Measurements from ENCODE around the gene SYT14.

DNA sequence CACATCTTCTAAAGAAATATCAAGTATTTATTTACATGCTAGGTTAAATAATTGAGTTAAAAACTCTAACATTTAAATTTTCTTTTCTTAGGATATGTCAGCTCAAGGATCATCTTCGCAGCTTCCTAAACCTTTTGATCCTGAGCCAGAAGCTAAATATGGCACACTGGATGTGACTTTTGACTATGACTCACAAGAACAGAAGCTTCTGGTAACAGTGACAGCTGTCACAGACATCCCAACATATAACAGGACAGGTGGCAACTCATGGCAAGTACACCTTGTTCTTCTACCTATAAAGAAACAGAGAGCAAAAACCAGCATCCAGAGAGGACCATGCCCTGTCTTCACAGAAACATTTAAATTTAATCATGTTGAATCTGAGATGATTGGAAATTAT lies 161.9 kb downstream of the SYT14 start:
- TF ChIP-seq, protein P1, sequence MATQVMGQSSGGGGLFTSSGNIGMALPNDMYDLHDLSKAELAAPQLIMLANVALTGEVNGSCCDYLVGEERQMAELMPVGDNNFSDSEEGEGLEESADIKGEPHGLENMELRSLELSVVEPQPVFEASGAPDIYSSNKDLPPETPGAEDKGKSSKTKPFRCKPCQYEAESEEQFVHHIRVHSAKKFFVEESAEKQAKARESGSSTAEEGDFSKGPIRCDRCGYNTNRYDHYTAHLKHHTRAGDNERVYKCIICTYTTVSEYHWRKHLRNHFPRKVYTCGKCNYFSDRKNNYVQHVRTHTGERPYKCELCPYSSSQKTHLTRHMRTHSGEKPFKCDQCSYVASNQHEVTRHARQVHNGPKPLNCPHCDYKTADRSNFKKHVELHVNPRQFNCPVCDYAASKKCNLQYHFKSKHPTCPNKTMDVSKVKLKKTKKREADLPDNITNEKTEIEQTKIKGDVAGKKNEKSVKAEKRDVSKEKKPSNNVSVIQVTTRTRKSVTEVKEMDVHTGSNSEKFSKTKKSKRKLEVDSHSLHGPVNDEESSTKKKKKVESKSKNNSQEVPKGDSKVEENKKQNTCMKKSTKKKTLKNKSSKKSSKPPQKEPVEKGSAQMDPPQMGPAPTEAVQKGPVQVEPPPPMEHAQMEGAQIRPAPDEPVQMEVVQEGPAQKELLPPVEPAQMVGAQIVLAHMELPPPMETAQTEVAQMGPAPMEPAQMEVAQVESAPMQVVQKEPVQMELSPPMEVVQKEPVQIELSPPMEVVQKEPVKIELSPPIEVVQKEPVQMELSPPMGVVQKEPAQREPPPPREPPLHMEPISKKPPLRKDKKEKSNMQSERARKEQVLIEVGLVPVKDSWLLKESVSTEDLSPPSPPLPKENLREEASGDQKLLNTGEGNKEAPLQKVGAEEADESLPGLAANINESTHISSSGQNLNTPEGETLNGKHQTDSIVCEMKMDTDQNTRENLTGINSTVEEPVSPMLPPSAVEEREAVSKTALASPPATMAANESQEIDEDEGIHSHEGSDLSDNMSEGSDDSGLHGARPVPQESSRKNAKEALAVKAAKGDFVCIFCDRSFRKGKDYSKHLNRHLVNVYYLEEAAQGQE (IDR thresholded peaks at IDR 0.05; ENCODE audit: low read depth): no peak
- no peak for TF ChIP-seq FOXM1 (IDR thresholded peaks at IDR 0.05; ENCODE audit: borderline replicate concordance, low read depth)
- no peak for TF ChIP-seq TAF1 (IDR thresholded peaks at IDR 0.05; ENCODE audit: low read depth)
- no peak for TF ChIP-seq NFIC (IDR thresholded peaks at IDR 0.05)
- no peak for TF ChIP-seq TEAD4 (IDR thresholded peaks at IDR 0.05)
- TF ChIP-seq EP300 (IDR thresholded peaks at IDR 0.05; ENCODE audit: borderline replicate concordance): no peak

Data from Ishikawa (cell line).